HCT116 (cell line): ENCODE measurements around the gene ITPR2. TPM values are rescaled to one million over a fixed set of nuclear protein-coding genes. Genes with fewer than 3 reads are reported as not detected.

ENCODE experiments used
- ATAC-seq: fragments of 200-7000 bp; cut with Tn5 transposase; 2 replicates; pipeline ENCODE4 v1.9.1; 2020; ENCODE audit warnings: mild to moderate bottlenecking, moderate library complexity
- BruUV-seq: library from RNA; stranded (reverse); fragments of 400-500 nt; replicated peaks from 2 replicates; lab custom pipeline; 2021; lab: Mats Ljungman, UMichigan
- CTCF ChIA-PET: fragments of 300-600 bp; sonication (Branson Sonifier 250); formaldehyde crosslinking; loops from one replicate; lab custom pipeline; 2021; ENCODE audit warnings: antibody characterized with exemption; lab: Charles Lee
- POLR2A ChIA-PET: fragments of 300-600, 350-600 bp; sonication (Branson Sonifier 250); formaldehyde crosslinking; loops from one replicate; lab custom pipeline; 2021; ENCODE audit warnings: antibody characterized with exemption; lab: Charles Lee
- RAD21 ChIA-PET, 2 experiments: fragments of 300-600 bp; sonication (Branson Sonifier 250); formaldehyde crosslinking; loops; one replicate each; lab custom pipeline; 2023; ENCODE audit warnings: low total read pairs in 2 of 2; ENCODE audit not compliant: uncharacterized antibody in 2 of 2, unreplicated experiment in 2 of 2, low non-redundant PET in 1 of 2; lab: Charles Lee
- DNase-seq: peaks from one replicate; pipeline ENCODE4 v3.0.0-alpha.2; 2010; ENCODE audit warnings: low read depth, low spot score
- H2AFZ ChIP-seq: fragments of 200-600 bp; shearing (Covaris generic), sonication (generic); 2 replicates; pipeline ENCODE4 v1.6.1; 2017; ENCODE audit warnings: low read depth, mixed run types, mixed read lengths, antibody characterized with exemption, low read length; ENCODE audit not compliant: poor library complexity, severe bottlenecking
- H3K27ac ChIP-seq: 2 replicates; pipeline ENCODE4 v1.5.1; 2012; ENCODE audit warnings: low read depth, low read length
- H3K27me3 ChIP-seq: fragments of 200-600 bp; sonication (generic); 2 replicates; pipeline ENCODE4 v1.6.1; 2016; ENCODE audit warnings: mixed run types, low read length, mixed read lengths; ENCODE audit not compliant: insufficient read depth
- H3K36me3 ChIP-seq, 2 experiments: fragments of 200-500 bp in 1 of 2; fragments of 200-600 bp in 1 of 2; sonication (Bioruptor generic) in 1 of 2; sonication (generic) in 1 of 2; 2 replicates each; pipeline versions ENCODE4 v1.5.1 to v1.6.1; 2014 to 2016; ENCODE audit warnings: low read length in 2 of 2, inconsistent platforms in 1 of 2, mixed read lengths in 1 of 2, mixed run types in 1 of 2; ENCODE audit not compliant: insufficient read depth in 2 of 2, control insufficient read depth in 1 of 2
- H3K4me1 ChIP-seq, 2 experiments: fragments of 200-600 bp in 1 of 2; sonication (generic) in 1 of 2; 2 replicates each; pipeline versions ENCODE4 v1.5.1 to v1.6.1; 2012 to 2017; ENCODE audit warnings: low read length in 2 of 2, inconsistent platforms in 1 of 2, mild to moderate bottlenecking in 1 of 2, mixed read lengths in 1 of 2, mixed run types in 1 of 2, moderate library complexity in 1 of 2; ENCODE audit not compliant: insufficient read depth in 2 of 2, control insufficient read depth in 1 of 2
- H3K4me2 ChIP-seq: fragments of 200-600 bp; sonication (generic); 2 replicates; pipeline ENCODE4 v1.6.1; 2017; ENCODE audit warnings: mixed run types, low read length, mixed read lengths
- H3K4me3 ChIP-seq, 2 experiments: fragments of 200-600 bp in 1 of 2; sonication (generic) in 1 of 2; replicated peaks in 1 of 2; 2 replicates each; pipeline ENCODE4 v1.5.1; 2011 to 2016; ENCODE audit warnings: low read length in 2 of 2, control low read depth in 1 of 2, low read depth in 1 of 2, mild to moderate bottlenecking in 1 of 2, mixed read lengths in 1 of 2, mixed run types in 1 of 2
- H3K79me2 ChIP-seq: fragments of 200-600 bp; sonication (generic); 2 replicates; pipeline ENCODE4 v1.6.1; 2017; ENCODE audit warnings: mild to moderate bottlenecking, mixed run types, low read length, moderate library complexity, mixed read lengths; ENCODE audit not compliant: insufficient read depth
- H3K9ac ChIP-seq: fragments of 200-600 bp; sonication (generic); 2 replicates; pipeline ENCODE4 v1.6.1; 2016; ENCODE audit warnings: low read length, mixed read lengths
- H3K9me2 ChIP-seq: fragments of 200-600 bp; sonication (generic), shearing (Covaris generic); 2 replicates; pipeline ENCODE4 v1.6.1; 2017; ENCODE audit warnings: mixed run types, mild to moderate bottlenecking, moderate library complexity; ENCODE audit not compliant: insufficient read depth
- H3K9me3 ChIP-seq, 2 experiments: fragments of 200-500 bp in 1 of 2; fragments of 200-600 bp in 1 of 2; sonication (Bioruptor generic) in 1 of 2; sonication (generic) in 1 of 2; 2 replicates each; pipeline ENCODE4 v1.6.1; 2014 to 2017; ENCODE audit warnings: low read length in 2 of 2, mixed read lengths in 2 of 2, inconsistent platforms in 1 of 2, low read depth in 1 of 2, mild to moderate bottlenecking in 1 of 2, mixed run types in 1 of 2, moderate library complexity in 1 of 2; ENCODE audit not compliant: control insufficient read depth in 1 of 2, insufficient read depth in 1 of 2
- H4K20me1 ChIP-seq: fragments of 200-600 bp; sonication (generic), shearing (Covaris generic); 2 replicates; pipeline ENCODE4 v1.6.1; 2017; ENCODE audit warnings: mixed run types, mild to moderate bottlenecking, moderate library complexity; ENCODE audit not compliant: insufficient read depth
- ATF3 ChIP-seq: IDR thresholded peaks from 2 replicates; pipeline ENCODE4 v1.6.1; 2012
- CBX3 ChIP-seq: IDR thresholded peaks from 2 replicates; pipeline ENCODE4 v1.6.1; 2012; ENCODE audit warnings: low read depth
- CEBPB ChIP-seq: IDR thresholded peaks from 2 replicates; pipeline ENCODE4 v1.6.1; 2012; ENCODE audit warnings: low read depth
- CTCF ChIP-seq, 3 experiments: fragments of 200-600 bp in 1 of 3; sonication (generic) in 1 of 3; IDR thresholded peaks in 2 of 3; conservative IDR thresholded peaks in 1 of 3; 2 replicates each; pipeline ENCODE4 v1.5.1; 2012 to 2017; ENCODE audit warnings: low read depth in 2 of 3, low read length in 2 of 3, antibody characterized with exemption in 1 of 3, borderline replicate concordance in 1 of 3, control low read depth in 1 of 3, mild to moderate bottlenecking in 1 of 3, mixed read lengths in 1 of 3, mixed run types in 1 of 3, moderate library complexity in 1 of 3; ENCODE audit not compliant: insufficient read depth in 1 of 3
- EGR1 ChIP-seq: IDR thresholded peaks from 2 replicates; pipeline ENCODE4 v1.6.1; 2012; ENCODE audit warnings: low read depth
- EZH2phosphoT487 ChIP-seq: fragments of 200-600 bp; IDR thresholded peaks from 2 replicates; pipeline ENCODE4 v1.6.1; 2018; ENCODE audit warnings: antibody characterized with exemption, borderline replicate concordance
- FOSL1 ChIP-seq: IDR thresholded peaks from 2 replicates; pipeline ENCODE4 v1.6.1; 2012; ENCODE audit warnings: low read depth
- JUND ChIP-seq: IDR thresholded peaks from 2 replicates; pipeline ENCODE4 v1.6.1; 2012
- MAX ChIP-seq: IDR thresholded peaks from 2 replicates; pipeline ENCODE4 v1.6.1; 2012
- POLR2AphosphoS5 ChIP-seq: IDR thresholded peaks from 2 replicates; pipeline ENCODE4 v1.6.1; 2011; ENCODE audit warnings: mild to moderate bottlenecking, low read depth, low read length, moderate library complexity
- RAD21 ChIP-seq: IDR thresholded peaks from 2 replicates; pipeline ENCODE4 v1.6.1; 2012; ENCODE audit warnings: low read depth, mild to moderate bottlenecking
- SP1 ChIP-seq: IDR thresholded peaks from 2 replicates; pipeline ENCODE4 v1.6.1; 2012; ENCODE audit warnings: low read depth
- SRF ChIP-seq: IDR thresholded peaks from 2 replicates; pipeline ENCODE4 v1.6.1; 2012; ENCODE audit warnings: low read depth
- TCF7L2 ChIP-seq: IDR thresholded peaks from 2 replicates; pipeline ENCODE4 v1.7.0; 2011; ENCODE audit warnings: borderline replicate concordance, inconsistent platforms; ENCODE audit not compliant: insufficient read depth, insufficient read length; ENCODE audit errors: extremely low read depth
- ZFX ChIP-seq: fragments of 450-650 bp; IDR thresholded peaks from 2 replicates; pipeline ENCODE4 v1.6.1; 2017
- ZNF274 ChIP-seq: fragments of 200-500 bp; sonication (Bioruptor generic); IDR thresholded peaks from 2 replicates; pipeline ENCODE4 v1.6.1; 2014; ENCODE audit warnings: mild to moderate bottlenecking, low read depth, low read length, inconsistent platforms
- intact Hi-C: fragments of 100-400 bp; cut with micrococcal nuclease; formaldehyde crosslinking; loops from 2 replicates; pipeline ENCODE4 v1.10.0; 2022
- total RNA-seq: library from RNA; stranded (reverse); gene quantifications from one replicate; pipeline ENCODE4 v1.2.1, GENCODE V29; 2021; ENCODE audit not compliant: unreplicated experiment

ITPR2 gene
- total RNA-seq, 1 experiment from 2014 or later = 6.5 TPM

GRCh38 chr12:26713885-26714383 lies 119.1 kb downstream of the ITPR2 start (continued):
- no peak for TF ChIP-seq ZNF274
- TF ChIP-seq SRF = no peak
- TF ChIP-seq MAX = no peak
- TF ChIP-seq RAD21 = no peak

GRCh38 chr12:26712892-26713291 lies 120.1 kb downstream of the ITPR2 start:
- no peak for ATAC-seq
- RAD21 ChIA-PET = no interaction called here
- BruUV-seq = no TSS peak

GRCh38 chr12:26711569-26711968 lies 121.4 kb downstream of the ITPR2 start:
- intact Hi-C loops = no loop called here
- Histone ChIP-seq H3K4me1 (no peaks in the 10 kb centered on the region), H3K4me3 (no peak overlapping the region), H4K20me1 (no peaks in the 10 kb centered on the region), H3K79me2 (no peaks in the 10 kb centered on the region), H3K36me3 (no peaks in the 10 kb centered on the region), H3K27ac (no peak overlapping the region), H3K4me2 (no peak overlapping the region), H3K9ac (no peak overlapping the region), H3K27me3 (no peaks in the 10 kb centered on the region), H2AFZ (no peak overlapping the region), H3K9me3 (no peaks in the 10 kb centered on the region), H3K9me2 (no peaks in the 10 kb centered on the region)
- ChIA-PET POLR2A (no interaction called here), CTCF (interaction anchor here (3.2 kb wide), 1 partner anchor 10 kb away, joined by 16 read pairs; no protein-coding TSS in a partner anchor), RAD21 (no interaction called here)
- DNase-seq (no peak), ATAC-seq (no peak)
- BruUV-seq = no TSS peak
- no peak for TF ChIP-seq EGR1
- TF ChIP-seq CBX3 = no peak
- no peak for TF ChIP-seq TCF7L2
- TF ChIP-seq EZH2phosphoT487 = no peak
- TF ChIP-seq CTCF (IDR thresholded peaks at IDR 0.05 in 2 of 3, conservative IDR thresholded peaks at IDR 0.05 in 1 of 3; ENCODE audit: borderline replicate concordance in 1 of 3, insufficient read depth in 1 of 3, low read depth in 2 of 3, low read length in 2 of 3) = no peak
- TF ChIP-seq ZFX = no peak
- TF ChIP-seq ATF3 = no peak
- TF ChIP-seq POLR2AphosphoS5 = no peak
- no peak for TF ChIP-seq FOSL1
- TF ChIP-seq JUND = no peak
- no peak for TF ChIP-seq CEBPB
- no peak for TF ChIP-seq RAD21
- TF ChIP-seq SRF = no peak

More at GRCh38 chr12:26712892-26713291, 120.1 kb downstream of the ITPR2 start:
- Histone ChIP-seq H3K79me2 (no peaks in the 10 kb centered on the region), H3K36me3 (no peaks in the 10 kb centered on the region), H3K9ac (no peak overlapping the region), H3K9me2 (no peaks in the 10 kb centered on the region), H4K20me1 (no peaks in the 10 kb centered on the region), H3K4me2 (no peak overlapping the region), H3K27me3 (no peaks in the 10 kb centered on the region), H2AFZ (no peak overlapping the region), H3K4me1 (no peaks in the 10 kb centered on the region), H3K27ac (no peak overlapping the region), H3K4me3 (no peak overlapping the region), H3K9me3 (no peaks in the 10 kb centered on the region)
- DNase-seq = no peak
- ChIA-PET POLR2A (no interaction called here), CTCF (no interaction called here)
- TF ChIP-seq SRF (no peak), MAX (no peak), SP1 (no peak), CEBPB (no peak), POLR2AphosphoS5 (no peak)
- intact Hi-C loops = no loop called here
